Lower leg skin (tissue), 3 donors: Measurements from ENCODE around the gene PTGDR.

Experiments used
- POLR2A ChIP-seq, 2 donors: fragments of 450-650 bp; IDR thresholded peaks; one replicate each; pipeline ENCODE4 v1.6.1; 2016 to 2017; ENCODE audit warnings: antibody characterized with exemption in 2 of 2, mild to moderate bottlenecking in 1 of 2, moderate library complexity in 1 of 2
- TF ChIP-seq, protein P1 (sequence below), 3 donors: fragments of 450-650 bp; IDR thresholded peaks; one replicate each; pipeline ENCODE4 v1.5.1; 2016; ENCODE audit warnings: antibody characterized with exemption in 3 of 3, mild to moderate bottlenecking in 3 of 3, moderate library complexity in 2 of 3

- TF ChIP-seq, protein P1, sequence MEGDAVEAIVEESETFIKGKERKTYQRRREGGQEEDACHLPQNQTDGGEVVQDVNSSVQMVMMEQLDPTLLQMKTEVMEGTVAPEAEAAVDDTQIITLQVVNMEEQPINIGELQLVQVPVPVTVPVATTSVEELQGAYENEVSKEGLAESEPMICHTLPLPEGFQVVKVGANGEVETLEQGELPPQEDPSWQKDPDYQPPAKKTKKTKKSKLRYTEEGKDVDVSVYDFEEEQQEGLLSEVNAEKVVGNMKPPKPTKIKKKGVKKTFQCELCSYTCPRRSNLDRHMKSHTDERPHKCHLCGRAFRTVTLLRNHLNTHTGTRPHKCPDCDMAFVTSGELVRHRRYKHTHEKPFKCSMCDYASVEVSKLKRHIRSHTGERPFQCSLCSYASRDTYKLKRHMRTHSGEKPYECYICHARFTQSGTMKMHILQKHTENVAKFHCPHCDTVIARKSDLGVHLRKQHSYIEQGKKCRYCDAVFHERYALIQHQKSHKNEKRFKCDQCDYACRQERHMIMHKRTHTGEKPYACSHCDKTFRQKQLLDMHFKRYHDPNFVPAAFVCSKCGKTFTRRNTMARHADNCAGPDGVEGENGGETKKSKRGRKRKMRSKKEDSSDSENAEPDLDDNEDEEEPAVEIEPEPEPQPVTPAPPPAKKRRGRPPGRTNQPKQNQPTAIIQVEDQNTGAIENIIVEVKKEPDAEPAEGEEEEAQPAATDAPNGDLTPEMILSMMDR (IDR thresholded peaks at IDR 0.05), result no peak
- TF ChIP-seq POLR2A (IDR thresholded peaks at IDR 0.05), result no peak
These were observed 47.3 kb downstream of the PTGDR start for GRCh38 chr14:52314595-52315354.
